ENCODE measurements around the gene FAF1. TPM values are rescaled to one million over a fixed set of nuclear protein-coding genes. Genes with fewer than 3 reads are reported as not detected.

FAF1 gene
- total and polyA plus RNA-seq, 8 donors, result 20.1 to 144 (median 27.4) TPM

- no peaks in the 10 kb centered on the region for H3K4me1 ChIP-seq
- H3K27ac ChIP-seq, result no peak overlapping the region
- no peak for DNase-seq
- H3K4me3 ChIP-seq, result no peak overlapping the region
- H3K36me3 ChIP-seq, result peaks cover 0 to 52% (median 35%) of the 10 kb centered on the region in 4 donors
- intact Hi-C loops (cut with DNase I; ENCODE audit: low total_unique reads), result no loop called here
- no peaks in the 10 kb centered on the region for H3K9me3 ChIP-seq
- TF ChIP-seq EP300 (IDR thresholded peaks at IDR 0.05) (no peak), POLR2A (IDR thresholded peaks at IDR 0.05) (no peak), POLR2AphosphoS5 (IDR thresholded peaks at IDR 0.05) (no peak)
- TF ChIP-seq, protein P1, sequence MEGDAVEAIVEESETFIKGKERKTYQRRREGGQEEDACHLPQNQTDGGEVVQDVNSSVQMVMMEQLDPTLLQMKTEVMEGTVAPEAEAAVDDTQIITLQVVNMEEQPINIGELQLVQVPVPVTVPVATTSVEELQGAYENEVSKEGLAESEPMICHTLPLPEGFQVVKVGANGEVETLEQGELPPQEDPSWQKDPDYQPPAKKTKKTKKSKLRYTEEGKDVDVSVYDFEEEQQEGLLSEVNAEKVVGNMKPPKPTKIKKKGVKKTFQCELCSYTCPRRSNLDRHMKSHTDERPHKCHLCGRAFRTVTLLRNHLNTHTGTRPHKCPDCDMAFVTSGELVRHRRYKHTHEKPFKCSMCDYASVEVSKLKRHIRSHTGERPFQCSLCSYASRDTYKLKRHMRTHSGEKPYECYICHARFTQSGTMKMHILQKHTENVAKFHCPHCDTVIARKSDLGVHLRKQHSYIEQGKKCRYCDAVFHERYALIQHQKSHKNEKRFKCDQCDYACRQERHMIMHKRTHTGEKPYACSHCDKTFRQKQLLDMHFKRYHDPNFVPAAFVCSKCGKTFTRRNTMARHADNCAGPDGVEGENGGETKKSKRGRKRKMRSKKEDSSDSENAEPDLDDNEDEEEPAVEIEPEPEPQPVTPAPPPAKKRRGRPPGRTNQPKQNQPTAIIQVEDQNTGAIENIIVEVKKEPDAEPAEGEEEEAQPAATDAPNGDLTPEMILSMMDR (IDR thresholded peaks at IDR 0.05), result no peak
- no peaks in the 10 kb centered on the region for H3K27me3 ChIP-seq
Observed at GRCh38 chr1:50473513-50473912, 486.6 kb downstream of the FAF1 start.

DNA sequence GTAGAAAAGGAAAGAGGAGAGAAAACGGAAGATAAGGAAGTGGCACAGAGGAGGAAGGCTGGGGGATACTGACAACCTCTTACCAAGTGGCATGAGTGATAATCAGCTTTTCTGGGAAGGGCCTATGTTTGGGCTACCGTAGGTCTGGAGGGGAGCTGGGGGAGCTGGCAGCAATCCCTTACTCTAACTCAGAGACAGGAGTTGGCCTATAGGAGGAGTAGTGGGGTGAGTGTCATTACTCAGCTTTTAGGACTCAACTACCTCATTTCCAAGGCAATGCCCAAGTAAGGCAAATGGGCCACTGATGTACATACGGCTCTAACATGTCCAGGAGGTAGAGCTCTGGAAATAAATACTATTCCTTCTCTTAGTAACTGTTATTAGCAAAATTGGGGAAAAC, 488.1 kb downstream of the FAF1 start:
- no peak overlapping the region for H3K27ac ChIP-seq
- intact Hi-C loops (cut with DNase I; ENCODE audit: low total_unique reads), result no loop called here
- H3K36me3 ChIP-seq, result peaks cover 0 to 52% (median 35%) of the 10 kb centered on the region in 4 donors
- no peaks in the 10 kb centered on the region for H3K9me3 ChIP-seq
- TF ChIP-seq, protein P1 (IDR thresholded peaks at IDR 0.05), result no peak
- TF ChIP-seq POLR2A (IDR thresholded peaks at IDR 0.05), result no peak
- no peak for TF ChIP-seq EP300 (IDR thresholded peaks at IDR 0.05)
- TF ChIP-seq POLR2AphosphoS5 (IDR thresholded peaks at IDR 0.05), result no peak
- H3K4me1 ChIP-seq, result no peaks in the 10 kb centered on the region
- H3K27me3 ChIP-seq, result no peaks in the 10 kb centered on the region
- DNase-seq, result no peak
- WGBS, 5 donors, result 90 to 96% (median 95%) methylated on average over 3 of the region's 3 CpGs
- H3K4me3 ChIP-seq, result no peak overlapping the region

GRCh38 chr1:50462964-50463363, 497.1 kb downstream of the FAF1 start:
- peaks cover 0 to 34% (median 23%) of the 10 kb centered on the region in 4 donors for H3K36me3 ChIP-seq
- no peaks in the 10 kb centered on the region for H3K27me3 ChIP-seq
- intact Hi-C loops (cut with DNase I; ENCODE audit: low total_unique reads), result no loop called here
- no peak for TF ChIP-seq EP300 (IDR thresholded peaks at IDR 0.05)
- TF ChIP-seq, protein P1 (IDR thresholded peaks at IDR 0.05), result no peak
- TF ChIP-seq POLR2A (IDR thresholded peaks at IDR 0.05), result no peak
- no peak for TF ChIP-seq POLR2AphosphoS5 (IDR thresholded peaks at IDR 0.05)
- no peak overlapping the region for H3K4me3 ChIP-seq
- no peaks in the 10 kb centered on the region for H3K4me1 ChIP-seq
- no peaks in the 10 kb centered on the region for H3K9me3 ChIP-seq
- WGBS, 5 donors, result 92 to 96% (median 95%) methylated on average over 2 of the region's 2 CpGs
- no peak for DNase-seq
- H3K27ac ChIP-seq, result no peak overlapping the region

DNA sequence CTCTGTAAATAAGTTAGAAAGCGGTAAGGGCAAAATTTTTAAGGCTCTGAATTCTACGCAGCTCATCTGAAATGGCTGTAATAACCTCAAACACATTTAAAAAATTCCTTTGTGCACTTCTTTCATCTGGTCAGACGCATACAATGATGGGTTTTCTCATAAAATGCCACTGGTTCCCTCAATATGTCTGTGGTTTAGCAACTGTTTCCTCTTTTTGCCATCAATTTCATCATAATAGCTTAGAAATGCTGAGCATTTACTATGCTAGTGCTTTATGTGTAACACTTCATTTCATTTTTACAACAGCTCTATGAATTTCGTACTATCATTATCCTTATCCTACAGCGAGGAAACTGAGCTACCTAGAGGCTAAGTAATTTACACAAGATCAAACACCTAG, 501.6 kb downstream of the FAF1 start:
- no peak overlapping the region for H3K27ac ChIP-seq
- intact Hi-C loops (cut with DNase I; ENCODE audit: low total_unique reads), result no loop called here
- TF ChIP-seq POLR2AphosphoS5 (IDR thresholded peaks at IDR 0.05), result no peak
- H3K36me3 ChIP-seq, result peaks cover 0 to 23% (median 16%) of the 10 kb centered on the region in 4 donors
- no peak overlapping the region for H3K4me3 ChIP-seq
- H3K9me3 ChIP-seq, result no peaks in the 10 kb centered on the region
- no peaks in the 10 kb centered on the region for H3K4me1 ChIP-seq
- H3K27me3 ChIP-seq, result no peaks in the 10 kb centered on the region
- 88 to 95% (median 91%) methylated on average over 5 of the region's 5 CpGs for WGBS, 5 donors
- DNase-seq, result no peak

DNA sequence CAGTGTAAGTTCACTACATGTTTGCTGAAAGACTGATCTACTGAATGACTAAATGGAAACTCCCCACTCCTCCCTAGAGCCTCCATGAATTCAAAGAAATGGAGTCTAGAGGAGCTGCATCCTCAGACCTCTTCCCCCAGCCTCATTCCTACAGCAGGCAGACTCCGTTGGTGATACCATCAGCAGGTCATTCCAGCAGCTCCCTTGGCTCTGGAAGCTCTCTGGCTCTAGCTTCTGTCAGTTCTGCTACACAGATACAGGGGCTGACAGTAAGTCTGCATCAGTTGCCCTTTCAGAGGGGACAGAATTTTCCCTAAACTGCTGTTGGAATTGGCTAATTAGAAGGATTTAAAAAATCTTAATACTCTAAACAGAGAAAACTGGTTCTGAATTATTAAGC, 505.2 kb downstream of the FAF1 start:
- H3K27me3 ChIP-seq, result no peaks in the 10 kb centered on the region
- WGBS, 5 donors, result 88 to 100% (median 96%) methylated on average over 1 of the region's 1 CpG
- intact Hi-C loops (cut with DNase I; ENCODE audit: low total_unique reads), result no loop called here
- no peaks in the 10 kb centered on the region for H3K9me3 ChIP-seq
- no peak overlapping the region for H3K4me3 ChIP-seq
- TF ChIP-seq POLR2A (IDR thresholded peaks at IDR 0.05), result no peak
- no peak for TF ChIP-seq POLR2AphosphoS5 (IDR thresholded peaks at IDR 0.05)
- TF ChIP-seq EP300 (IDR thresholded peaks at IDR 0.05), result no peak
- TF ChIP-seq, protein P1 (IDR thresholded peaks at IDR 0.05), result no peak
- no peak overlapping the region for H3K27ac ChIP-seq
- H3K36me3 ChIP-seq, result peaks cover 0 to 21% (median 10%) of the 10 kb centered on the region in 4 donors
- H3K4me1 ChIP-seq, result no peaks in the 10 kb centered on the region
- DNase-seq, result no peak
